Cerebellar nuclear complex (tissue), 1 donor: ENCODE data around the gene ZNF491.
A peak's percentile ranks its signal among the peaks of the same experiment; 100 is the strongest.
"Not testable (repeated sequence)": the region's sequence is repeated elsewhere in the genome, so short reads cannot be mapped to it uniquely, and the experiment has no call there.

ENCODE experiments used
- DNase-seq, 2 experiments: peaks; one replicate each; lab custom pipeline; 2025; lab: John Stamatoyannopoulos, UW

The ZNF491 gene

GRCh38 chr19:11806354-11807098 is 8.2 kb downstream of the ZNF491 start:
- no peak for DNase-seq

GRCh38 chr19:11807099-11807380 is 8.7 kb downstream of the ZNF491 start:
- no peak for DNase-seq

- peak in 1 of 2 experiments; percentile 40 for DNase-seq
Measured at GRCh38 chr19:11813703-11814028, 15.3 kb downstream of the ZNF491 start.

- peak; percentile 93 to 96 for DNase-seq
Measured at GRCh38 chr19:11814029-11814699, 15.8 kb downstream of the ZNF491 start, which contains the start of gene ZNF440. TSS of gene ZNF440 (plus strand) at chr19:11814273. CDS start at chr19:11814448, 175 bp downstream.

GRCh38 chr19:11814700-11815035 is 16.3 kb downstream of the ZNF491 start:
- no peak for DNase-seq

- DNase-seq, result no peak
Measured at GRCh38 chr19:11821474-11822109, 23.3 kb downstream of the ZNF491 start.

- DNase-seq, result not testable (repeated sequence)
Measured at GRCh38 chr19:11828957-11829876, 30.9 kb downstream of the ZNF491 start.

- DNase-seq, result no peak
Measured at GRCh38 chr19:11832253-11832912, 34.1 kb downstream of the ZNF491 start.

GRCh38 chr19:11833541-11833940 is 35.2 kb downstream of the ZNF491 start:
- DNase-seq, result no peak

- DNase-seq, result not testable (repeated sequence)
Measured at GRCh38 chr19:11835626-11836066, 37.3 kb downstream of the ZNF491 start.

- no peak for DNase-seq
Measured at GRCh38 chr19:11843722-11844121, 45.4 kb downstream of the ZNF491 start.

GRCh38 chr19:11847615-11848014 is 49.3 kb downstream of the ZNF491 start:
- DNase-seq, result not testable (repeated sequence)

- no peak for DNase-seq
Measured at GRCh38 chr19:11848200-11848593, 49.9 kb downstream of the ZNF491 start.

- DNase-seq, result peak; percentile 64 to 93
Measured at GRCh38 chr19:11848594-11849469, 50.5 kb downstream of the ZNF491 start, which contains the start of gene ZNF439. TSS of gene ZNF439 (plus strand) at chr19:11848726. CDS start at chr19:11848868, 142 bp downstream.

- not testable (repeated sequence) for DNase-seq
Measured at GRCh38 chr19:11850289-11850688, 52.0 kb downstream of the ZNF491 start.

- no peak for DNase-seq
Measured at GRCh38 chr19:11853358-11853757, 55.0 kb downstream of the ZNF491 start.

GRCh38 chr19:11856596-11857250 is 58.4 kb downstream of the ZNF491 start:
- no peak for DNase-seq
